Upper lobe of left lung (tissue), 4 donors: ENCODE data around the gene DENND1B.

ENCODE experiments used
- CTCF ChIP-seq, 6 experiments: fragments of 450-650 bp in 4 of 6; fragments of 200-600 bp in 2 of 6; sonication (generic) in 2 of 6; IDR thresholded peaks; one replicate each; pipeline ENCODE4 v1.5.1; 2016 to 2019; ENCODE audit warnings: antibody characterized with exemption in 6 of 6
- POLR2A ChIP-seq, 4 donors: fragments of 450-650 bp; IDR thresholded peaks; one replicate each; pipeline ENCODE4 v1.5.1; 2016 to 2017; ENCODE audit warnings: antibody characterized with exemption in 4 of 4, mild to moderate bottlenecking in 2 of 4

DNA sequence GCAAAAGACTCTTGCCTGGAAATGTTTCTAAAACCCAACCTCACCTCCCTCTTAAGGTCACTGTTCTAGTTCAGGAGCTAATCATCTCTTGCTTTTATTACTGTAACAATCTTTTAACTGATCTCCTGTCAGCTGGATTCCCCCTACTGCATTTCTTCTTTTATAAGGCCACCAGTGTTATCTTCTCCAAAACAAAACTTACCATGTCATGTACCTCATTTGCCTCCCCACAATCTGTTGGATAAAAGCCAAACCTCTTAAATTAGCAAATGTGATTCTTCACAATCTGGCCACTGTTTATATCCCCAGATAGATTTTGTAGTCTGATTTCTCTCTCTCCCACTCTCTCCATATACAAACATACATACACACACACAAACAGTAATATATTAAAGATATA lies 143.3 kb downstream of the DENND1B start:
- TF ChIP-seq CTCF (IDR thresholded peaks at IDR 0.05) (no peak), POLR2A (IDR thresholded peaks at IDR 0.05) (no peak)
